HCT116 (cell line): Measurements from ENCODE around the gene CLDN3.

Source experiments
- CEBPB ChIP-seq: IDR thresholded peaks from 2 replicates; pipeline ENCODE4 v1.6.1; 2012; ENCODE audit warnings: low read depth
- POLR2AphosphoS5 ChIP-seq: IDR thresholded peaks from 2 replicates; pipeline ENCODE4 v1.6.1; 2011; ENCODE audit warnings: mild to moderate bottlenecking, low read depth, low read length, moderate library complexity
- RAD21 ChIP-seq: IDR thresholded peaks from 2 replicates; pipeline ENCODE4 v1.6.1; 2012; ENCODE audit warnings: low read depth, mild to moderate bottlenecking
- ZNF274 ChIP-seq: fragments of 200-500 bp; sonication (Bioruptor generic); IDR thresholded peaks from 2 replicates; pipeline ENCODE4 v1.6.1; 2014; ENCODE audit warnings: mild to moderate bottlenecking, low read depth, low read length, inconsistent platforms
- TF ChIP-seq, protein P1 (sequence below): IDR thresholded peaks from 2 replicates; pipeline ENCODE4 v1.6.1; 2012
- TF ChIP-seq, protein P2 (sequence below), 3 experiments: fragments of 200-600 bp in 1 of 3; sonication (generic) in 1 of 3; IDR thresholded peaks in 2 of 3; conservative IDR thresholded peaks in 1 of 3; 2 replicates each; pipeline ENCODE4 v1.5.1; 2012 to 2017; ENCODE audit warnings: low read depth in 2 of 3, low read length in 2 of 3, antibody characterized with exemption in 1 of 3, borderline replicate concordance in 1 of 3, control low read depth in 1 of 3, mild to moderate bottlenecking in 1 of 3, mixed read lengths in 1 of 3, mixed run types in 1 of 3, moderate library complexity in 1 of 3; ENCODE audit not compliant: insufficient read depth in 1 of 3

DNA sequence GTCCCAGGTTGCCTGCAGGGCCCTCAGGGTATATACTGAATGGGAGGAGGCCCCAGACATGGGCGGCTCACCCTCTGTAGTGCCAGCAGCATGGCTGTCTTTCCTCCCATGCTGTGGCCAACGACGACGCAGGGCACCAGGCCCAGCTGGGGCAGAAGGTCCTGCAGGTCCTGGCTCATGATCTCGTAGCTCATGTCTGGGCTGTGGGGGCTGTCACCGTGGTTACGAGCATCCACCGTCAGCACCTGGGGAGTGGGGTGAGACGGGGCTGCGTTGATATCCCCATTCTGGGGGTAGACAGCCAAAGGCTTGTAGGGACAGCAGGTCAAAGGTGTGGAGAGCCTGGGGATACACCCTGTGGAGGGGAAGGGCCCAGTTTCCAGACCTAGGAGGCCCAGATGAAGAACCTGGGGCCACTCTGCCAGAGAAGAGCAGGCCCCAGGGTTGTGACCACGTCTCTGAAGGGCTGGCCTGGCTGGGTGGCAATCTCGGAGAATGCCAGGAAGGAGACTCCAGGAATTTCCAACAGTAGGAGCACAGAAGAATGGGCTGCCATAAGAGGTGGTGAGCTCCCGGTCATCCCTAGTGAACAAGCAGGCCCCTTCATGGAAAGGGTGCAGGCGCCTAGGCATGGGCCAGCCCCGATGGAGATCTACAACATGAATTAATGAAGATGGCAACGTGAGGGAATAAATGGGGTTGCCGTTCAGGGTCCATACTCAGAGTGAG, 32.4 kb downstream of the CLDN3 start:
- TF ChIP-seq RAD21 (no peak), CEBPB (no peak), ZNF274 (no peak), POLR2AphosphoS5 (no peak)
- TF ChIP-seq, protein P1, sequence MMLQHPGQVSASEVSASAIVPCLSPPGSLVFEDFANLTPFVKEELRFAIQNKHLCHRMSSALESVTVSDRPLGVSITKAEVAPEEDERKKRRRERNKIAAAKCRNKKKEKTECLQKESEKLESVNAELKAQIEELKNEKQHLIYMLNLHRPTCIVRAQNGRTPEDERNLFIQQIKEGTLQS: no peak
- TF ChIP-seq, protein P2, sequence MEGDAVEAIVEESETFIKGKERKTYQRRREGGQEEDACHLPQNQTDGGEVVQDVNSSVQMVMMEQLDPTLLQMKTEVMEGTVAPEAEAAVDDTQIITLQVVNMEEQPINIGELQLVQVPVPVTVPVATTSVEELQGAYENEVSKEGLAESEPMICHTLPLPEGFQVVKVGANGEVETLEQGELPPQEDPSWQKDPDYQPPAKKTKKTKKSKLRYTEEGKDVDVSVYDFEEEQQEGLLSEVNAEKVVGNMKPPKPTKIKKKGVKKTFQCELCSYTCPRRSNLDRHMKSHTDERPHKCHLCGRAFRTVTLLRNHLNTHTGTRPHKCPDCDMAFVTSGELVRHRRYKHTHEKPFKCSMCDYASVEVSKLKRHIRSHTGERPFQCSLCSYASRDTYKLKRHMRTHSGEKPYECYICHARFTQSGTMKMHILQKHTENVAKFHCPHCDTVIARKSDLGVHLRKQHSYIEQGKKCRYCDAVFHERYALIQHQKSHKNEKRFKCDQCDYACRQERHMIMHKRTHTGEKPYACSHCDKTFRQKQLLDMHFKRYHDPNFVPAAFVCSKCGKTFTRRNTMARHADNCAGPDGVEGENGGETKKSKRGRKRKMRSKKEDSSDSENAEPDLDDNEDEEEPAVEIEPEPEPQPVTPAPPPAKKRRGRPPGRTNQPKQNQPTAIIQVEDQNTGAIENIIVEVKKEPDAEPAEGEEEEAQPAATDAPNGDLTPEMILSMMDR (IDR thresholded peaks at IDR 0.05 in 2 of 3, conservative IDR thresholded peaks at IDR 0.05 in 1 of 3; ENCODE audit: borderline replicate concordance in 1 of 3, insufficient read depth in 1 of 3, low read depth in 2 of 3, low read length in 2 of 3): no peak
